Panc1 (cell line): ENCODE data around the gene REELD1.

Source experiments
- CTCF ChIP-seq: fragments of 450-650 bp; IDR thresholded peaks from 2 replicates; pipeline ENCODE4 v1.5.1; 2017; ENCODE audit warnings: mild to moderate bottlenecking
- POLR2AphosphoS5 ChIP-seq: IDR thresholded peaks from 2 replicates; pipeline ENCODE4 v1.6.1; 2012; ENCODE audit warnings: mild to moderate bottlenecking, low read depth, low read length, moderate library complexity
- REST ChIP-seq, 2 experiments: IDR thresholded peaks; 2 replicates each; pipeline ENCODE4 v1.6.1; 2011 to 2012; ENCODE audit warnings: low read depth in 2 of 2, control low read depth in 1 of 2, low read length in 1 of 2, mild to moderate bottlenecking in 1 of 2, moderate library complexity in 1 of 2; ENCODE audit not compliant: insufficient read depth in 1 of 2
- SIN3A ChIP-seq: IDR thresholded peaks from 2 replicates; pipeline ENCODE4 v1.6.1; 2012; ENCODE audit warnings: low read depth, mild to moderate bottlenecking, low read length, moderate library complexity, borderline replicate concordance; ENCODE audit not compliant: insufficient read depth

GRCh38 chr4:146265950-146266490 lies 51.7 kb downstream of the REELD1 start:
- no peak for TF ChIP-seq CTCF
- no peak for TF ChIP-seq REST (IDR thresholded peaks at IDR 0.05; ENCODE audit: insufficient read depth in 1 of 2, low read depth in 2 of 2, low read length in 1 of 2)
- no peak for TF ChIP-seq POLR2AphosphoS5
- TF ChIP-seq SIN3A: no peak
